ENCODE data around the gene ABL2.
"Not testable (repeated sequence)": the region's sequence is repeated elsewhere in the genome, so short reads cannot be mapped to it uniquely, and the experiment has no call there.

ABL2 gene

GRCh38 chr1:179228783-179229213 is 679 bp downstream of the ABL2 start:
- Histone ChIP-seq H2BK15ac (replicated peaks; ENCODE audit: low read depth) (no peak overlapping the region), H3K4me1 (ENCODE audit: control insufficient read depth, low read depth, low read length) (peaks cover 4% of the 10 kb centered on the region), H4K5ac (ENCODE audit: low read length) (no peak overlapping the region), H3K4me3 (ENCODE audit: low read length) (peak overlapping the region; percentile 82), H2BK5ac (ENCODE audit: low read length) (no peak overlapping the region), H2BK120ac (ENCODE audit: low read depth, low read length) (no peak overlapping the region), H4K8ac (ENCODE audit: low read depth, low read length) (peak overlapping the region; percentile 89), H3K23ac (ENCODE audit: low read length) (no peak overlapping the region), H3K79me1 (ENCODE audit: low read length) (peaks cover 8% of the 10 kb centered on the region), H3K36me3 (ENCODE audit: control insufficient read depth, insufficient read depth, low read length) (no peaks in the 10 kb centered on the region), H3K27ac (ENCODE audit: low read depth, low read length) (no peak overlapping the region), H3K9ac (ENCODE audit: low read length) (peak overlapping the region; percentile 61), H2AK5ac (ENCODE audit: low read length) (no peak overlapping the region), H3K27me3 (ENCODE audit: insufficient read depth, low read length, poor library complexity) (no peaks in the 10 kb centered on the region), H3K18ac (ENCODE audit: low read length) (peak overlapping the region; percentile 94), H3K56ac (ENCODE audit: low read length) (peak overlapping the region; percentile 72), H3K4me2 (ENCODE audit: low read length) (peak overlapping the region; percentile 55), H3K4ac (ENCODE audit: low read depth, low read length) (peak overlapping the region; percentile 82), H3K79me2 (ENCODE audit: control insufficient read depth, insufficient read depth, low read length) (peaks cover 32% of the 10 kb centered on the region)
- WGBS (ENCODE audit: extremely low coverage, insufficient coverage, low lambda C conversion rate) = no CpG with 5 or more reads among the region's 19 CpGs
- peak; percentile 72 for DNase-seq

- H3K27ac ChIP-seq (ENCODE audit: low read depth, low read length) = no peak overlapping the region
- no peak overlapping the region for H3K23ac ChIP-seq (ENCODE audit: low read length)
- no peak overlapping the region for H2BK15ac ChIP-seq (replicated peaks; ENCODE audit: low read depth)
- H4K5ac ChIP-seq (ENCODE audit: low read length) = no peak overlapping the region
- no peak overlapping the region for H3K9ac ChIP-seq (ENCODE audit: low read length)
- H3K4ac ChIP-seq (ENCODE audit: low read depth, low read length) = no peak overlapping the region
- H2BK120ac ChIP-seq (ENCODE audit: low read depth, low read length) = no peak overlapping the region
- peaks cover 4% of the 10 kb centered on the region for H3K4me1 ChIP-seq (ENCODE audit: control insufficient read depth, low read depth, low read length)
- H3K36me3 ChIP-seq (ENCODE audit: control insufficient read depth, insufficient read depth, low read length) = no peaks in the 10 kb centered on the region
- no peaks in the 10 kb centered on the region for H3K27me3 ChIP-seq (ENCODE audit: insufficient read depth, low read length, poor library complexity)
- H3K4me2 ChIP-seq (ENCODE audit: low read length) = no peak overlapping the region
- no peak overlapping the region for H3K56ac ChIP-seq (ENCODE audit: low read length)
- H3K18ac ChIP-seq (ENCODE audit: low read length) = no peak overlapping the region
- H2AK5ac ChIP-seq (ENCODE audit: low read length) = no peak overlapping the region
- peaks cover 8% of the 10 kb centered on the region for H3K79me1 ChIP-seq (ENCODE audit: low read length)
- no peak overlapping the region for H3K4me3 ChIP-seq (ENCODE audit: low read length)
- no peak for DNase-seq
- no peak overlapping the region for H2BK5ac ChIP-seq (ENCODE audit: low read length)
- no peak overlapping the region for H4K8ac ChIP-seq (ENCODE audit: low read depth, low read length)
- H3K79me2 ChIP-seq (ENCODE audit: control insufficient read depth, insufficient read depth, low read length) = peaks cover 39% of the 10 kb centered on the region
Measured at GRCh38 chr1:179226738-179227137, 2.7 kb downstream of the ABL2 start.

DNA sequence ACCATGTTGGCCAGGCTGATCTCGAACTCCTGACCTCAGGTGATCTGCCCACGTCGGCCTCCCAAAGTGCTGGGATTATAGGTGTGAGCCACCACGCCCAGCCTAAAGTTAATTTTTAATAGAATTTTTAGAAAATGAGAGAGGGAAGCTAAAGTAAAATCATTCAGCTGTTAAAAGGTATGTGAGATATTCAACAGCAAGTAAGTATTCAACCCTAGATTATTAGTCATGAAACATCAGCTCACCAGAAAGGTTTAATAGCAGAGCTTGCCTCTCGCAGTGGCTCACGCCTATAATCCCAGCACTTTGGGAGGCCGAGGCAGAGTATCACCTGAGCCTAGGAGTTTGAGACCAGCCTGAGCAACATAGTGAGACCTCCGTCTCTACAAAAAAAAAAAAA is 5.0 kb downstream of the ABL2 start:
- not testable (repeated sequence) for H2BK15ac ChIP-seq (replicated peaks; ENCODE audit: low read depth); H3K27ac ChIP-seq (ENCODE audit: low read depth, low read length); H4K5ac ChIP-seq (ENCODE audit: low read length); H3K4ac ChIP-seq (ENCODE audit: low read depth, low read length); H3K9ac ChIP-seq (ENCODE audit: low read length); H3K4me1 ChIP-seq (ENCODE audit: control insufficient read depth, low read depth, low read length); H4K8ac ChIP-seq (ENCODE audit: low read depth, low read length); H3K23ac ChIP-seq (ENCODE audit: low read length); H3K27me3 ChIP-seq (ENCODE audit: insufficient read depth, low read length, poor library complexity); H2BK5ac ChIP-seq (ENCODE audit: low read length); H3K4me3 ChIP-seq (ENCODE audit: low read length); H3K36me3 ChIP-seq (ENCODE audit: control insufficient read depth, insufficient read depth, low read length); H3K56ac ChIP-seq (ENCODE audit: low read length); H3K18ac ChIP-seq (ENCODE audit: low read length); H2BK120ac ChIP-seq (ENCODE audit: low read depth, low read length); H3K4me2 ChIP-seq (ENCODE audit: low read length); DNase-seq; H2AK5ac ChIP-seq (ENCODE audit: low read length)
- peaks cover 41% of the 10 kb centered on the region for H3K79me2 ChIP-seq (ENCODE audit: control insufficient read depth, insufficient read depth, low read length)
- WGBS (ENCODE audit: extremely low coverage, insufficient coverage, low lambda C conversion rate) = no CpG with 5 or more reads among the region's 8 CpGs
- peaks cover 10% of the 10 kb centered on the region for H3K79me1 ChIP-seq (ENCODE audit: low read length)

- H2BK5ac ChIP-seq (ENCODE audit: low read length); H3K27me3 ChIP-seq (ENCODE audit: insufficient read depth, low read length, poor library complexity); H3K79me1 ChIP-seq (ENCODE audit: low read length); H3K4me2 ChIP-seq (ENCODE audit: low read length); H3K27ac ChIP-seq (ENCODE audit: low read depth, low read length); H2AK5ac ChIP-seq (ENCODE audit: low read length); H3K4ac ChIP-seq (ENCODE audit: low read depth, low read length); H4K8ac ChIP-seq (ENCODE audit: low read depth, low read length); H3K18ac ChIP-seq (ENCODE audit: low read length); H3K9ac ChIP-seq (ENCODE audit: low read length); H2BK120ac ChIP-seq (ENCODE audit: low read depth, low read length); H3K4me1 ChIP-seq (ENCODE audit: control insufficient read depth, low read depth, low read length); DNase-seq; H3K56ac ChIP-seq (ENCODE audit: low read length); H3K4me3 ChIP-seq (ENCODE audit: low read length); H4K5ac ChIP-seq (ENCODE audit: low read length); H2BK15ac ChIP-seq (replicated peaks; ENCODE audit: low read depth); H3K36me3 ChIP-seq (ENCODE audit: control insufficient read depth, insufficient read depth, low read length); H3K23ac ChIP-seq (ENCODE audit: low read length): not testable (repeated sequence)
- peaks cover 18% of the 10 kb centered on the region for H3K79me2 ChIP-seq (ENCODE audit: control insufficient read depth, insufficient read depth, low read length)
- no CpG with 5 or more reads among the region's 7 CpGs for WGBS (ENCODE audit: extremely low coverage, insufficient coverage, low lambda C conversion rate)
Measured at GRCh38 chr1:179221121-179221520, 8.4 kb downstream of the ABL2 start.

DNA sequence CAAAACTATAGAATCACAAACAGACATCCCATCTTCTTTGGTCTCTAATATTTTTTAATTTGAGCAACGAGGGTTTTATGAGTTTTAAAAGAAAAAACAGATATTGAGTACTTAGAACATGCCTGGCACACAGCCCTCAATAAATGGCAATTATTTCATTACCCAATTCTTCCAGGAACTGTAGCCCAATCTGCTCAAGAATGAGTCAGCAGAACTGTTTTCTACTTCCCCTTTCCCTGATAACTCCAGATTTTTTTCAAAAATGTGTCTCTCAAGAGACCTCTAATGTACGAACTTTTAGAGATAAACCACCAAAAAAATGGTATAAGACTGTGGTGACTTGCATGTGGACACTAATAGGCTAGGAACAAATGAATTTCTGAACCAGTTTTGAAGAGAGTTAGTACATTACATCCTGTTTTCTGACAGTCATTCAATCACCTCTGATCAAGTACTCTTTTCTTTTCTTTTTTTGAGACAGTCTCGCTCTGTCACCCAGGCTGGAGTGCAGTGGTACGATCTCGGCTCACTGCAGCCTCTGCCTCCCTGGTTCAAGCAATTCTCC is 11.5 kb downstream of the ABL2 start:
- H3K23ac ChIP-seq (ENCODE audit: low read length) = no peak overlapping the region
- H3K36me3 ChIP-seq (ENCODE audit: control insufficient read depth, insufficient read depth, low read length) = no peaks in the 10 kb centered on the region
- no peak overlapping the region for H2BK15ac ChIP-seq (replicated peaks; ENCODE audit: low read depth)
- peaks cover 7% of the 10 kb centered on the region for H3K79me1 ChIP-seq (ENCODE audit: low read length)
- H3K56ac ChIP-seq (ENCODE audit: low read length) = no peak overlapping the region
- no CpG with 5 or more reads among the region's 5 CpGs for WGBS (ENCODE audit: extremely low coverage, insufficient coverage, low lambda C conversion rate)
- no peak overlapping the region for H3K18ac ChIP-seq (ENCODE audit: low read length)
- no peak overlapping the region for H2BK120ac ChIP-seq (ENCODE audit: low read depth, low read length)
- no peak for DNase-seq
- H3K79me2 ChIP-seq (ENCODE audit: control insufficient read depth, insufficient read depth, low read length) = peaks cover 5% of the 10 kb centered on the region
- no peak overlapping the region for H2BK5ac ChIP-seq (ENCODE audit: low read length)
- no peak overlapping the region for H4K8ac ChIP-seq (ENCODE audit: low read depth, low read length)
- H3K27me3 ChIP-seq (ENCODE audit: insufficient read depth, low read length, poor library complexity) = no peaks in the 10 kb centered on the region
- H4K5ac ChIP-seq (ENCODE audit: low read length) = no peak overlapping the region
- no peaks in the 10 kb centered on the region for H3K4me1 ChIP-seq (ENCODE audit: control insufficient read depth, low read depth, low read length)
- no peak overlapping the region for H3K9ac ChIP-seq (ENCODE audit: low read length)
- no peak overlapping the region for H2AK5ac ChIP-seq (ENCODE audit: low read length)
- no peak overlapping the region for H3K27ac ChIP-seq (ENCODE audit: low read depth, low read length)
- no peak overlapping the region for H3K4ac ChIP-seq (ENCODE audit: low read depth, low read length)
- no peak overlapping the region for H3K4me3 ChIP-seq (ENCODE audit: low read length)
- H3K4me2 ChIP-seq (ENCODE audit: low read length) = no peak overlapping the region

DNA sequence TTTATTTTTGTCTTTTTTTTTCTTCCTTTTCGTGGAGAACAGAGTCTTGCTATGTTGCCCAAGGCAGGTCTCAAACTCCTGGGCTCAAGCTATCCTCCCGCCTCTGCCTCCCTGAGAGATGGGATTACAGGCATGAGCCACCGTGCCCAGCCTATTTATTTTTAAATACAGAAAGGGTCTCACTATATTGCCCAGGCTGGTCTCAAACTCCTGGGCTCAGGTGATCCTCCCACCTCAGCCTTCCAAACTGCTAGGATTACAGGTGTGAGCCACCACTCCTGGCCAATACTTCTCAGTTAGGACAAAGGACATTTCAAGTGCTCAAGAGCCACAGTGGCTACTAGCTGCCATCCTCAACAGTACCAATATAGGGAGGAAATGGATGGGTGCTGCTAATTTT is 16.2 kb downstream of the ABL2 start:
- not testable (repeated sequence) for H3K27ac ChIP-seq (ENCODE audit: low read depth, low read length); DNase-seq; H2BK15ac ChIP-seq (replicated peaks; ENCODE audit: low read depth); H3K23ac ChIP-seq (ENCODE audit: low read length); H3K4me2 ChIP-seq (ENCODE audit: low read length); H2BK5ac ChIP-seq (ENCODE audit: low read length); H3K18ac ChIP-seq (ENCODE audit: low read length); H3K79me1 ChIP-seq (ENCODE audit: low read length); H3K79me2 ChIP-seq (ENCODE audit: control insufficient read depth, insufficient read depth, low read length); H3K9ac ChIP-seq (ENCODE audit: low read length); H3K27me3 ChIP-seq (ENCODE audit: insufficient read depth, low read length, poor library complexity); H3K4me1 ChIP-seq (ENCODE audit: control insufficient read depth, low read depth, low read length); H4K8ac ChIP-seq (ENCODE audit: low read depth, low read length); H2BK120ac ChIP-seq (ENCODE audit: low read depth, low read length); H3K4ac ChIP-seq (ENCODE audit: low read depth, low read length); H3K4me3 ChIP-seq (ENCODE audit: low read length); H3K56ac ChIP-seq (ENCODE audit: low read length); H2AK5ac ChIP-seq (ENCODE audit: low read length); H4K5ac ChIP-seq (ENCODE audit: low read length); H3K36me3 ChIP-seq (ENCODE audit: control insufficient read depth, insufficient read depth, low read length)
- no CpG with 5 or more reads among the region's 3 CpGs for WGBS (ENCODE audit: extremely low coverage, insufficient coverage, low lambda C conversion rate)
